GM11168 (cell line): Measurements from ENCODE around the gene ABI3BP.

Source experiments
- in situ Hi-C: fragments of 300-500 bp; cut with MboI; formaldehyde crosslinking; loops from one replicate; pipeline ENCODE4 v1.12.0; 2022; ENCODE audit warnings: low sequenced_read_pairs; ENCODE audit not compliant: unreplicated experiment

Gene ABI3BP

DNA sequence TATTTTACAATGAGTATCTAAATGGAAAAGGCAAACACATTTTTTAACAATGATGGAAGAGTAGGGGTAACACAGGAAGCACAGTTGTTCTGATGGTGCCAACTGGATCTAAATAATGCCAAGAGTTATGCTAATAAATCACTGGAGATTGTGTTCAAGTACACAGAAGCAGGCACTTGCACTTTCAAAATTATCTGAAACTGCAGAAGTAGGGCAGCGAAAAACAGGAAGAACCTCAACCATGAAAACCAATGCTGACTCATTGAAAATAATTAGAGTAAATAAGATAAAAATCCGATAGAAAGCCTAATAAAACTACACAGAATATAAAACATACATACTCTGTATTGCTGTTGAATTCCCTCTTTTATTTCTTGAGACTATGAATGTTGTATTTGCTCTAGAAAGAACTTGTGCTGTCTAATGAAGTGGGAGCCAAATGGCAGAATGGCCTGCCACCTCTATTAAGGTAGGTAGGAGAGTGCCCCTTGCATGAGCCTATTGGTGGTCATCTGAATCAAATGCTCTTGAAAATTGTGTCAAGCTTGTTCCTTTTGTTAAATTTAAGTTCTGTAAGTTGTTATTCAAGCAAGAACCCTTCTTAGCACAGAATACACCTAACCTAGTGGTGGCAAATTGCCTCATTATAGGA is 93.7 kb downstream of the ABI3BP start:
- in situ Hi-C loops, result no loop called here

DNA sequence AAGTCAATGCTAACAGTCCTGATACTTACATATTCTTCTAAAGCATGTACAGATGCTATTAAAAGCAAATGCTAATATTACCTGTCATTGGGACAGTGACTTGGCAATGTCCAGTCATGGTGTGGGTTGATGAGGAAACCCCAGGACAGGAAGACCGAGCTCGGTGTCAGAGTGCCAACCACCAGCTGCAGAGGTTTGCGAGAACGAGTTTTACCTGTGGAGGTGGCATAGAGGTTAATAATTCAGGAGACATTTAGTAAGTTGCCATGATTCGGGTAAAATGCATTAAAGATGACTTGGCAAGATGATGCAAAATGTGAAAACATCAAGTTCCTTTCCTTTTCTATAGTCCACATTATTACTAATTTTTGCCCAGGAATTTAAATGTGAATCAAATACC is 94.5 kb downstream of the ABI3BP start:
- in situ Hi-C loops, result no loop called here

DNA sequence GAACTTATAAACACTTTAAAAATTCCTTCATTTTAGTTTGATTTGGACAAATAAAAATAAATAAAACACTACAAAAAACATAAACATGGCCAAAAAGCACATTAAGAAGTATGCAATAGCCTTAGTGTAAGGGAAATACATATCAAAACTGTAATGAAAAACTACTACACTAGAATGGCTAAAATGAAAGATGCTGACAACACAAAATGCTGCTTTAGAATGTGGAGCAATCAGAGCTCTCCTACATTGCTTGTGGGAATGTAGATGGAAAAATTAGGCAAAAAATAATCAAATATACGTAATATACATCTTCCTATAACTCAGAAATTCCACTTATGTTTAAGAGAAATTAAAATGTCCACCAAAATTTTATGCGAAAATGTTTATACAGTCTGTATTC is 96.2 kb downstream of the ABI3BP start:
- in situ Hi-C loops, result no loop called here

DNA sequence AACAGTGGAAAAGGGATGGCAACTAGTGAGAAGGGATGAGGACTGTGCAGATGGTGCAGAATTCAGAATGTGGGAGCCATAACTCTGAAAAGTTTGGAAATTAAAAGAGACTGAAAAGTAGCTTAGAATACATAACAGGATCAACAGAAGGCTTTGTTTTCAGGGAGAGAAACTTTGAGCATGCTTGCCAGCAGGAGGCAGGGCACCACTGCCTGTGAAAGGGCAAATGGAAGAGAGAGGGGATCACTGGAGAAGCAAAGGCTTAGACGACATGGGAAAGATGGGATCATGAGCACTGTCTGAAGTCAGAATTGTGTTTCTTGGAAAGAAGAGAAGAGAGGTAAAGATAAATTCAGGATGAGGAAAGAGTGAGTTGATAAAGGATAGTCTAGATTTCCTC is 99.6 kb downstream of the ABI3BP start:
- in situ Hi-C loops, result no loop called here

DNA sequence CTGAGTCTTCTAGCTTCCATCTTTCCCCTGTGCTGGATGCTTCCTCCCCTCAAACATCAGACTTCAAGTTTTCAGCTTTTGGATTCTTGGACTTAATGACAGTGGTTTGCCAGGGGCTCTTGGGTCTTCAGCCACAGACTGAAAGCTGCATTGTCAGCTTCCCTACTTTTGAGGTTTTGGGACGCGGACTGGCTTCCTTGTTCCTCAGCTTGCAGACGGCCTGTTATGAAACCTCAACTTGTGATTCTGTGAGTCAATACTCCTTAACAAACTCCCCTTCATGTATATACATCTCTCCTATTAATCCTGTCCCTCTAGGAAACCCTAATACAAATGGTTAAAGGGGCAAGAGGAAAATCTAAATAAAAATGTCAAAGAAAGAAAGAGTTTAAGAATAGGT is 100.1 kb downstream of the ABI3BP start:
- in situ Hi-C loops, result no loop called here

DNA sequence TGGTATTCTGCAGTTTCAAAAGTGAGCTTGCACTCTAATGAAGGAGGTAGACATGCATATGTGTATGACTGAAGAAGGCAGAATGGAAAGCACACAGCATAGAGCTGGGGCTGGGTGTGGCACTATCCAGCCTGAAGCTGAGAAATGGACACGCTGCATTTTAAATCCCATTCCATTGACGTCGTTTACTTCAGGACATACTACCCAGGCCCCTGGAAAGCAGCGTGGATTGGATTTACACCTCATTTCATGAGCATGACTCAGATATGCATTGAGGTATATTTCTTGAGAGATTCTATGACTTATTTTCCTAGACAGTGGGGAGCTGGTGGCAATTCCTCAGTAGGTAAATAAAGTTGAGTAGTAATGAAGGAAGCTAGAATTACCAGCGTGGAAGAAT is 101.4 kb downstream of the ABI3BP start:
- in situ Hi-C loops, result no loop called here

DNA sequence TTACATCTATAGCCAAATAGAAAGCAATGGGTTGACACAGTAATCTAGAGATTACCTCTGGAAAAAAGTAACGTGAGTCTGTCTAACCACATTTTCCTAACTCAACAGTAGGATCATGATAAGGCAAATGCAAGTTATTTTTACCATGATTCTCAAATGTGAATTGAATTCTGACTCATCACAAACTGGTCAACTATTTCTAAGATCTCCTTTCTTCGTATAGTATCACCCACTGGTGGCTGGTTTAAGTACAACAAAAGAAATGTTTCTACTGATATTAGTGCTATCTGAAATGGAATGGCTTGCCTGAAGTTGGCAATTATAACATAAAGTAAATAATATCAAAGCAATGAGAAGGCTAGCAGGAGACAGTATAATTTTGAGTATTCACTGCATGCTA is 102.2 kb downstream of the ABI3BP start:
- in situ Hi-C loops, result no loop called here

DNA sequence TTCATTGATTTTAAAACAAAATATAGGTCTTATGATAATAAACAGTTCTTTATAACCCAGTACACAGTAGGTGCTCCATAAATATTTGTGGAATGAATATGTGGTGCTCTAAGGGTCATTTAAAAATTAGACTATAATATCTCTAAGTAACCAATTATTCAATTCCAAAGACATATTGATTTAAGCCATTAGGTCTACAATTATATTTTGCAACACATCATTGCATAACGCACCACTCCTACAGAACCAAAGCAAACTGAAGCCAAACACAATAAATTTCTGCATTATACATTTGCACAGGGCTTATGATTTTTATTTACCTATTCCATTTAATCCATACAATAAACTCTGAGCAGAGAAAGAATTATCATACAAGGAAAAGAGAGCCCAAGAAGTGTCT is 104.3 kb downstream of the ABI3BP start:
- in situ Hi-C loops, result no loop called here

DNA sequence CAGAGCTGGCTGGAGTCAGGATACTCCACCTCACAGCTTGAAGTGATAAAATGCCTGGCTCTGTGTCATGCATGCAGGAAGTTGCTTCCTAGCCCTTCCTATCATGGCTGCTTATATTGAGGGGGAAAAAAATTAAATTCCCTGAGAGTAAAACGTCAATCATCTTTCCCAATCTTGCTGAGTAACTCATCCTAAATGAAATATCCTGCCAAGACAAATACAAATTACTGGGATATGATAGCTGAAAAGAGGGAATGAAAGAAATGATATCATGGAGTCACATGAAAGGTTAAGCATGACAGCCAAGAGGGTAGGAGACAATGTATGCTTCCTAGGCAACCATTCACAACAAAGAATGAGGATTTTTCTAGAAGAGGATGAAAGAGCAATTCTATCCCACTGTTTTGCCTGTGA is 110.6 kb downstream of the ABI3BP start:
- in situ Hi-C loops, result no loop called here

DNA sequence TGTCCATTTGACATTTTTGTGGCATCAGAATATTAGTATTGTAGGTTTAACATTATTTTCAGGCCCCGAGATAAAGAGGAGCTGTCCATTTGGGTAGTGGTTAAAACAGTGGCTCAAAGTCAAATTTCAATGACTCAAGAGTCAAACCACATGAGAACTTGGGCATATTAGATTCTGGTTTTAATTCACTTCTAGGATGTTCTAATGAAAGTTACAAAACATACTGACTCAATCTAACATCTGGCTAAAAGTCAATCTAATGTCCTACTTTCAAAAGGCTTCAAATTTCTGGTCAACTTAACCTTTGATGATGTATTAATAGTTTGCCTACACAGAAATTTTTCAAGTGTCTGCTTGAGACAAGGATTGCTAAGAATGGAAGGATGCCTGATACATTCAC is 112.4 kb downstream of the ABI3BP start:
- in situ Hi-C loops, result no loop called here

DNA sequence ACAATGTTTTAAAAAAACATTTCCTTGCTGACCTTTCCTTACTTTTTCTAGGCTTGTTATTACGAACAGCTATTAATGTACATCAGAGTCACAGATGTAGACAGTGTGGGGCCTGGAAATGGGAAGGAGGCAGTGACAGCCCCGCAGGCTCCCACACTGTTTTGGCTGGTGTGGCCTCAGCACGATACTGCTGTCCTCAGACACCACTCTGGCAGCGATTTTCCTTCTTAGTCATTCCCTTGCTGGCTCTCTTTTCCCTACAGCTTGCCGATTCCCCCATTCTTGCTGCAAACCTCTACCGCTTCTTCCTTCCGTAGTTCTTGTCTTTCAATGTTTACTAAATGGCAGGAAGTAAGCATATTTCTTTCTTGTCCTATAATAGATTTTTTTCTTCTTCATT is 113.1 kb downstream of the ABI3BP start:
- in situ Hi-C loops, result no loop called here

DNA sequence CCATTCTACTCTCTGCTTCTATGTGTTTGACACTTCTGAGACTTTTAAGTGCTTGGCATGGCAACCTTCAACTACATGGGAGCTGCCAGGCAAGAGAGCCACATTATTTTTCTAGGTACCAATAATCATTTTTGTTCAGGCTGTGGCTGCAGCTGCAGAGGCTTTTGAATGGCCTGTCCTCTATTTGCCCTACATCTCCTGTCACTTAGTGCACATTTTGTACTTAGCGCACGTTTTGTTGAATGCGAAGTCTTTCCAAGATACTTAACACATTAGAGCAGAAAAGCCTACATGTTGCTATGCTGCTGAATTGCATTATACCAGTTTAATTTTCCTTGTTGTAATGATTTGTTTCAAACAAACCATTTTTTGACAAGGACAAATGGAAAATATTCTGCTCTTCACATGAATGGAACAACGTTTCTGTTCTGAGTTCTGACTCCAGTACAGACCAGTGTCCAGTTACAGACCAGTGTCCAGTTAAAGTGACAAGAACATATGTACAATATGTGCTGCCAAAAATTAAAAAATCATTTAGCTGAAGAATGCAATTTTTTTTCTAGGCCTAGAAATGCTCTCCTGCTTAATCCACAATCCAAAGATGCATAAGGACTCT is 113.9 kb downstream of the ABI3BP start:
- in situ Hi-C loops, result no loop called here

DNA sequence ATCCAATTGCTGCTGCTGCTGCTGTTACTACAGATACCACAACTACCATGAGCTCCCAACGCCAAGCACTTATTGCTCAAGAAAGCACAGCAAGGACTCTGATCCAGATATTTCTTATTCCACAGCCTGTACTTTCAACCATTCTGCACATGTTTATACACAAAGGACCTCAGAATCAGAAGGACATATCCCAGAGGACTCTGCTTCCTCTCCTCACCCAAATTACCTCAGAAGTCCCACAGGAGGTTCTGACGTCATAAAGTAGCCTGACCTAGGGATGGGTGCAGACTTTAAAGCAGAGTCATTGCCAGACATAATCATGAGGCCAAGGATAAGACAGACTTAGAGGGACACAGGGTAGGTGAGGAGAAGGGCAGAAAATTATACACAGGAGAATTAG is 115.9 kb downstream of the ABI3BP start:
- in situ Hi-C loops, result no loop called here

DNA sequence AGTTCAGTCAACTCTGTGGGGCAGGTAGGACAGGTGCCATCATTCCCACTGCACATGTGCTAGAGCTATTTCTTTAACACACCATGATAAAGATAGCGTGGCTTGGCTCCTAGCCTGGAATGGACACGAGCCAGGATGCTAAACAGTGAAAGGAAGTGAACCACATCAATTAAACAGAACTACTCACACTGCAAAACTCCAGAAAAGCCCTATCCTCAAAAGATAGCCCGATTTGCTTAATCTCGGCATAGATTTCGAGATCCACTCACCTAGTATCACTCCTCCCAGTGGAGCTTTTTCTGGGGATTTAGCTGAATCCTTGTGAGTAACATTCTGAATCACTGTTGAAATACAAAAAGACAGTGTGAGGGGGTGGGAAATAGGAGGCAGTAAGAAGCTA is 118.0 kb downstream of the ABI3BP start:
- in situ Hi-C loops, result no loop called here

DNA sequence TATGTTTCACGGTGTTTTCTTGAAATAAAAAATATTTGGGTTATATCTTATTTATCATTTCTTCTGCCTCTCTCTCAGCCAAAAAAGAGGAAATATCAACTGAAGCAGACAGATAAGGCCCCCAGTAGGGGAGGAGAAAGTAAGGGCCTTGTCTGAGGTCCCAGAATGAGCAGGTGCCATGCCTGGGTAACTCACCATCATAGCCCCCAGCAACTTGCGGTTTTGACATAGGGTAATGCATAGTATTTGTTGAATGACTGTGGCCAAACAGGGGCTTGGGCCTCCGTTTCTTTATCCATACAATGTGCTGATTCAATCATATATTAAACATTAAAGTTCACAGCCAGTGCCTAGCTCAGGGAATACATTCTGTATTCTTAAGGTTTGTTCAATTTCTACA is 119.6 kb downstream of the ABI3BP start:
- in situ Hi-C loops, result no loop called here

DNA sequence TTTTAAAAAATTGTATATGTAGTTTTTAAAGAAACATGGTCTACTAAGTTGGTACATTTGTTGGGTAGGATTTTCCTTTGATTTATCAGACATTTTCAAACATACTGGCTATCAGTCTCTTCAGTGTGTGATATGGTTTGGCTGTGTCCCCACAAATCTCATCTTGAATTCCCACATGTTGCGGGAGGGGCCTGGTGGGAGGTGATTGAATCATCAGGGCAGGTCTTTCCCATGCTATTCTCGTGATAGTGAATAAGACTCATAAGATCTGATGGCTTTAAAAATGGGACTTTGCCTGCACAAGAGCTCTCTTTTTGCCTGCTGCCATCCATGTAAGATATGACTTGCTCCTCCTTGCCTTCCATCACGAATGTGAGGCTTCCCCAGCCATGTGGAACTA is 121.9 kb downstream of the ABI3BP start:
- in situ Hi-C loops, result no loop called here

DNA sequence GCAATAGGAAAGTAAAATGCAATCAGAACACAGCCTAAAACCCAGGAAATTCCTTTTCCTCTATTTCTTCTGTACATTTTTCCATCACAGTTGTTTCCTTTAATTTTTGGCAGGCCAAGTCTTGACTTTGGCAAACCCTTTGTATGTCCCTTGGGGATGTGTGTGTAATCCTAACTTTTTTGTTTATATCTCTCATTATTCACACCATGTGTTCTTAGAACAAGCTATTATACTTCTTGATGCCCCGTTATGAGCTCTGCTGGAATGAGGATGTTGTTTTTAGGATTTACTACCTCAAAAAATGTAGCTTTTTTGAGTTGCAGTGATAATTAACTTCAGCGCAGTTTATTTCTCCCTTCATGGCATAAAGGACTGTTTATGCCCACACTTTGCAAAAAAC is 123.4 kb downstream of the ABI3BP start:
- in situ Hi-C loops, result no loop called here

DNA sequence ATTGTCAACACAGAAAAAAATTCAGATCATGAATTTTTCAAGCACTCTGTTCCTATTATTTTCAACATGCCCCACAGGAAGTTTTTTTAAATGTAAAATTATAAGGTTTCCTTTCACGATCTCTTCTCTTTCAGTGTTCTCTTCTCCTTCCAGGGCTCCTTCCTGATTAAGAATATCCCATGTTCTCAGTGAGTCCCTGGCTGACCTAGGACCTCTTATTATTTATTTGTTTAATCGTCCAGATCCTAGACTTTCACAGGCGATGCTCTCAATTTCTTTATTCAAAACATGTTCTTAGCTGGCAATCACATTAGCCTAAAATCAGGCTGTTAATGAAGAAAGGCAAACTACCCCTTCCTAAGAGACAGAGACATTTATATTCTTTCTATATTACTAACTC is 124.3 kb downstream of the ABI3BP start:
- in situ Hi-C loops, result no loop called here

DNA sequence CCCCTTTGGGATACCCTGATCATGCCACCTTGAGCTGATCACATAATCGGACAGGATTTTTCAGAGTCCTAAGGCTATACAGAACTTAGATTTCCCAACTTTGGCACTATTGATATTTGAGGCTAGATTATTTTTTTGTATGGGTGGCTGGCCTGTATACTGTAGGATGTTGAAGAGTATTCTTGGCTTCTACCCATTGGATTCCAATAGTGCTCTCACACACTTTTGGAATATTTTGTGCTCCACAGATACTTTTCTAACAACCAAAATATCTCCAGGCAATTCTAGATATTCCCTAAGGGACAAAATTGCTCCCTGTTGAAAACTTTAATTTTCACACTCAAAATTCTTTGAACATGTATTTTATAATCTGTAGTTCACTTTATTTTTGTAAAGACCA is 125.1 kb downstream of the ABI3BP start:
- in situ Hi-C loops, result no loop called here

DNA sequence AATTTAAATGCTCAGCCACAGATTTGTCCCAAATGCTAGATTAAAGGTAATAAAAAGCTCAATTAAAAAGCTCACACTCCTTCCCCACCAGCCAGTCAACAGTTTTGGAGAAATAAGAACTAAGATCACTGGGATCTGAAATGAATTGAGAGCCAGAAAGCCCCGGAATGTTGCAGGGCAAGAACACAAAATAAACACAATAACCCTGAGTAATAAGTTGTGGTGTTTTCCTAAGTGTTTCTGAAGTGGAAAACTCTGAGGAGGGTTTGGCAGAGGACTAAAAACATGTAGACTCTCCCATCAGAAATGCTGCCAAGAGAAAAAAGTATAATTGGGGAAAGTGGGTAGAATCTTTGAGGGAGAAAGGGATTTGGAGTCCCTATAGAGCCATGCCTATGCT is 127.8 kb downstream of the ABI3BP start:
- in situ Hi-C loops, result no loop called here

DNA sequence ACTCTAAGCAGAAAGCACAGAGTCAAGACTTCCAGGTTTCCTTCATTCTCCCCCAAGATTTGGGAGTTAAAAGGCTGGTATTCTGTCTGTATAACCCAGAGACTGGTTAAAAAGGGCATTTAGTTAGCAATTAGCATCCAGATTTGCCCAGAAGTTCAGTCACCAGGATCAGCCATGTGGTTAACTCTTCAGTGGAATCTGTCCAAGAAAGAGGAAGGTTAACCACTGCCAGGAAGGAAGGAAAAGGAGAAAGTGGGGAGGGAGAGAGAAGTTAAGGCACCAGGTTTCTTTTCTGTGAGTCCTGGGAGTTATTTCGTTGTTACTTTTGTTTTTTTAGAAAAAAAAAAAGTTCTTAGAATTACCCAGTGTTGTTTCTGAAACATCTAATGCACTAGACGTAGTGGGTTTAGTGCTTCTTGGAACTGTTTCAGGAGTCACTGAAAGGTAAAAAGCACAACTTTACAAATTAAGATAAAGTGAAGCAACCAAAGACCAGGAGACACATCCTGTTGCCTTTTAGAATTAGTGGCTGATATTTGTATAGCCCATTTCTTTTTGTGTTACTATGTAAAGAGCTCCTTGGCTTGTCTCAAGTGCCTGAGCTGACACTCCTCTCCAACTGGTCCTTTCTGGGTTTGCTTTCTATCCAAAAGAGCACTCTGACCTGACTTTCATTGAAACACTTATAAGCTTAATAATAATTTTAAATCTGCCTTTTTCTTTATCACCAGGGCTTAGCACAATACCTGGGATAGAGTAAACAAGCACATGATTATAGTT is 128.6 kb downstream of the ABI3BP start:
- in situ Hi-C loops, result no loop called here

DNA sequence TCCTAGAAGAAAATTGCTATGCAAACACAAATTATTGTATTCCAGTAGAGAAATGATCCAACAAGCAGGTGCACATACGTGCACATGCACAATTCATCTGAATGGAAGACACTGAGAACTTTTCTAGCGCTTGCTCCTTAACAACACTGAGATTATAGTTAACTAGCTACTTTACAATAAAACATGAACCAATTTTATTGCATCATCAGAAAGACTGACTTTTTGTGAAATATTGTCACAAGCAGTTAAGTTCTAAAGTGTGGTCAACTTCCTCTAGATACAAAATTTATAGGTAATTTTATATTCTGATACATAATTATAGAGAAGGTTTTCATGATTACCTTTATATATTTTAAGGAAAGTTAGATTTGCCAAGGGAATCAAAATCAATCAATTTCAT is 135.4 kb downstream of the ABI3BP start:
- in situ Hi-C loops, result no loop called here
